Measurements from ENCODE around the gene RICTOR. TPM values are rescaled to one million over a fixed set of nuclear protein-coding genes. Genes with fewer than 3 reads are reported as not detected.
"Not testable (repeated sequence)": the region's sequence is repeated elsewhere in the genome, so short reads cannot be mapped to it uniquely, and the experiment has no call there.

Gene RICTOR
- total RNA-seq, 1 donor from 2014 or later, result 87.3 TPM

DNA sequence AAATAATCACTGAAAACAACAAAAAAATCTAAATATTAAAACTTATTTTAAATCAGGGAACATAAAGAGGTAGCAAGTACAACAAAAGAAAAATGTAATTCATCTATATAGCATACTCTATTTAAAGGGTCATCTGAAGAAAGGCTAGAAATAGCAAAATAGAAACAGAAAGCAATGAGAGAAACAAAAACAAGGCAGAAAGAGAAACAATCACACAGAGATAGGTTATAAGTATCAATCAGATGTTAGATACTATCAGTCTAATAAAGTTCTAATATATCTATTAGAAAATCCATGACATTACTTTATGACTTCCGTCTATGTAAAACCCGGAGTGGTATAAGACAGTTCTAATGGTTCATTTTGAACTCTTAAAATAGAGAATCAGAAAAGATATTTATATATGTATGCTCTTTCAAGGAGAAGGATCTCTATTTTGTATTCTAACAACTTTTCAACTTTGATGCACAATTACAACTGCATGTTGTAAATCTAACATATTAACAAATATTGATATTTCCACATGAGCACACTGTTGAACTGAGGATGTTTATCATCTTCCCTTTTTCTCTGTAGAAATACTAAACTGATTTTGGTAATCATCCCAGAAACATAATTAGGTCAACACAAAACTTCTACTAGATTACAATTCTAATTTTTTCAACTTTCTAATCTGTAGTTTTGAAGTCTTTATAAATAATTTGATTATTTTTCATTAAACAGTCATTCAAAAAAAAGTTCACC lies 15.8 kb downstream of the RICTOR start:
- no peak for DNase-seq

DNA sequence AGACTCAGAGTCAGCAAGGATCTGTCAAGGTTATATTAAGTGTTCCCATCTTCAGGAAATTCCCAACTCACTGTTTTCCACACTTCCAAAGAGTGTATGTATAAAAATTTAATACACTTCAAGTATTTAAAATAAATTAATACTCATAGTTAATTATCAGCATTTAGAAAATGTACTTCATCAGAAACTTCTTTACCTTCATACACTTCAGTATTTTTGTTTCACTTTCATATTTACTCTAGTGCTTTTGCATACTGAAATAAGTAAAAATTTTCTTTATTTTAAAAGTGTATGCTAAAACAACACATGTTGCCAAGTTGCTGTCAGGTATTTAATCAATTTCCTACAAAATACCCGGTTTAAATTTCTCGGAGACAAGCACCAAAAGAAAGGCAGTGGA lies 16.5 kb downstream of the RICTOR start:
- DNase-seq, result no peak

- no peak for DNase-seq
These were observed 18.3 kb downstream of the RICTOR start for GRCh38 chr5:39055768-39056398.

DNA sequence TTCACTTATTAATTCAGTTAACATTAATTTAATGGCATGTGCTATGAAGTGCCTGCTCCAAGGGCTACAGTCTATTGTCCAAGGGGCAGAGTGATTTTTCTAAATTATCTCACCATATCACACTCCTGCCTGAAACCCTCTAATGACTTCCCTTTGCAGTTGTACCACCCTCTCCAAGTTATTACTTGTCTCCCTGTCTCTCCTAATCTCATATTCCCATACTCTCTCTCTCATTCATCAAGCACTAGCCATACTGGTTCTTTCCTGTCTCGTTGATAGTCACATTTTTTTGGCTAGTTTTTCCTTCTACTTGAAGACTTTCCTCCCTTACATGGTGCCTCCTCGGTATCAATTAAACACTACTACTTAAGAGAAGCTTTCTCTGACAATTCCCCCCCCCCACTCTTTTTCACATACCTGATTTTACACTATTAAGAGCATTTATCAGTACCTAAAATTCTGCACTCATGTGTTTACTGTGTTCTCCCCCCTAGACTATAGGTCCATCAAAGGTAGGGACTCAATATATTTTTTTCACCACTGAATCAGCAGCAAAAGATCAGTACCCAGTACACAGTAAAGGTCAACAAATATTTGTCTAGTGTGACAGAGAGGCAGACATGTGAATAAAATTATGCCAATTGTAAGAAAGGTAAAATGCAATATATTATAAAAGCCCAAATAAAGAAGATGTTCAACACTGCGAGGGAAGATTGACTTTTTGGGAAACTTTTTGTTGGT lies 19.0 kb downstream of the RICTOR start:
- no peak for DNase-seq

GRCh38 chr5:39053189-39053588 lies 21.0 kb downstream of the RICTOR start:
- no peak for DNase-seq

GRCh38 chr5:39052141-39052540 lies 22.1 kb downstream of the RICTOR start:
- no peak for DNase-seq

- no peak for DNase-seq
These were observed 24.9 kb downstream of the RICTOR start for GRCh38 chr5:39049315-39049714.

- DNase-seq, result no peak
These were observed 33.3 kb downstream of the RICTOR start for GRCh38 chr5:39040875-39041274.

- not testable (repeated sequence) for DNase-seq
These were observed 39.7 kb downstream of the RICTOR start for GRCh38 chr5:39034493-39034892.

- no peak for DNase-seq
These were observed 43.2 kb downstream of the RICTOR start for GRCh38 chr5:39031041-39031440.

- no peak for DNase-seq
These were observed 48.7 kb downstream of the RICTOR start for GRCh38 chr5:39025456-39025855.

DNA sequence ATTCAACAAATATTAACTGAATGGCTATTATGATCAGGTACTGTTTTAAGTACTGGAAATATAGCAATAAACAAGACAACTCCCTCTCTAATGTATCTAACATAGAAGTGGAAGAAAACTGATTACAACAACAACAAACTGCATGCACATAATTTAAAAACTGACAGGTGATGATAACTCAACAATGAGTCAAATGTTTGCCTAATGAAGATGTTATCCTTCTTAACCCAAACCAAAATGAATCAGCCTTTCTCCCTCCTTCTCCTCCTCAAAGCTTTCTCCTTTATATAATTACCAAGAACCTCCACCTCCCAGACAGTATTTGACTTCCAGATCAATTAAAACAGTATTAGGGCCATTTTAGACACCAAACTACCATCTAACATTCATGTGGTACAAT lies 49.3 kb downstream of the RICTOR start:
- no peak for DNase-seq

DNA sequence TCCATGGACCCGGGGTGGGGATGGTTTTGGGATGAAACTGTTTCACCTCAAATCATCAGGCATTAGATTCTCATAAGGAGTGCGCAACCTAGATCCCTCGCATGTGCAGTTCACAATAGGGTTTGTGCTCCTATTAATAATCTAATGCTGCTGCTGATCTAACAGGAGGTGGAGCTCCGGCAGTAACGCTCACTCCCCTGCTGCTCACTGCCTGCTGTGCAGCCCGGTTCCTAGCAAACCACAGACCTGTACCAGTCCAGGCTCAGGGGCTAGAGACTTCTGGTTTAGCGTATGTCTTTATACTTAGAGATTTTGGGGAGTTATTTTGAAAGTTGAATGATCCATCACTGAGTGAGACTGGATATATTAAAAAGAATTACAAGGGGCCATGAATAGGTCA lies 50.2 kb downstream of the RICTOR start:
- DNase-seq, result no peak

GRCh38 chr5:39023121-39023520 lies 51.1 kb downstream of the RICTOR start:
- no peak for DNase-seq

DNA sequence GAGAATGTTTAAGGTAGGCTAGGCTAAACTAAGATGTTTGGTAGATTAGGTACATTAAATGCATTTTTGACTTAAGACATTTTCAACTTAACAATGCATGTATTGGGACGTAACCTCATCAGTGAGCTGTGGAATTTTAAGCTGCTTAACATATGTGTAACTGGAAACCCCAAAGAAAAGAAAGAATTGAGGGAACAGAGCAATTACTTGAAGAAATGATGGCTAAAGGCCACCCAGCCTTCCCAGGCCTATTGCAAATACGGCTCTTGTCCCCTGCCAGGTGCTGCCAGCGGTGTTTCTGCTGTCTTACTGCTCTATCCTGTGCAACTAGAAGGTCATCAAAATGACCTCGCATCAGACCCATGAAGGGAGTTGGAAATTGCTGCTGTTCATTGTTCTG lies 52.0 kb downstream of the RICTOR start:
- DNase-seq, result no peak

DNA sequence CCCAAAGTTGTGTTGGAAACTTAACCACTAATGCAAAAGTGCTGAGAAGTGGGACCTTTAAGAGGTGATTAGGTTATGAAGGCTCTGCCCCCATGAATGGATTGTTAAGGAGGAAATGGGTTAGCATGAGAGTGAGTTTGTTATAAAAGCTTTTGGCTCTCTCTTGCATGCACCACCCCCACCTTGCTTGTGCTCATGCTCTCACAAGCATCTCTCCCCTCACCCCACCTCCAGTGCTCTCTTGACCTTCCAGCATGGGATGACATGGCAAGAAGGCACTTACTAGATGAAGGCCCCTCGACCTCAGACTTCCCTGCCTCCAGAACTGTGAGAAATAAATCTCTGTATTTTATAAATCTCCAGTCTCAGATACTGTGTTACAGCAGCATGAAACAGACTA lies 52.8 kb downstream of the RICTOR start:
- no peak for DNase-seq

GRCh38 chr5:39020458-39020857 lies 53.7 kb downstream of the RICTOR start:
- DNase-seq, result no peak

- no peak for DNase-seq
These were observed 54.9 kb downstream of the RICTOR start for GRCh38 chr5:39019254-39019653.

- no peak for DNase-seq
These were observed 56.7 kb downstream of the RICTOR start for GRCh38 chr5:39017504-39017903.

GRCh38 chr5:39016587-39017275 lies 57.5 kb downstream of the RICTOR start:
- DNase-seq, result no peak

DNA sequence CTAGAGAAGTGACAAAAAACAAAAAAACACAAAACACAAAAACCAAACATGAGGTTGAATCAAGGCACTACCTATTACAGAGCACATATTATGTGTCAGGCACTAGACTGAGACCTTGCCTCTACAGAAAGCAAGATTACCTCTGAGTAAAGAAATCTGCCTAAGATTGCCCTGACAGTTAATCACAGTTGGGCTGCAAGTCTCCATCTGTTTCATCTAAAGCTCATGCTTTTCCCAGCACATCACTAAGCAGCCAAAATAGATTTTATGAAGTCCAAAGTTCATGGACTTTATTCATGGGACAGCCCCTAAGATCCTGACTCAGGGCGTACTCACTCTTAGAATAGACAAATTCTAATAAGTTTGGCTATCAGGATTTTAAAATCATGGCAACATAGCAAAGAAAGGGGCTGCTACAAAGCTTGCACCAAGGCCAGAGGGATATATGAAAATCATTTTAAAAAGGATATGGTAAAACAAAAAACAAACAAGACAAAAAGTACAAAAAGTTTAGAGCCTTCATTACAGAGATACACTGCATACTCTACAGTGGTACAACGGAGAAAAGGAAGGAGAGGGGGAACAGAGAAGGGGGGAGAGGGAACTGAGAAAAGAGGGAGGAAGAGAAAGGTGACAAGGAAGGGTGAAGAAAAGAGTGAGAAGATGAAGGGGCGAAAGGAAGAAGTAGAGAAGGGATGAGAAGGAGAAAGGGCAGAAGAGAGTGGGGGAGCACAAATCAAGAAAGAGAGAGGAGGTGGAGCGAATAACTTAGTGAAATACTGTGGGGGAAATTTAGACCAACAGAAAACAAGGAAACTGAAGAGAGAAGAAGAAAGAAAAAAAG lies 58.2 kb downstream of the RICTOR start:
- no peak for DNase-seq

DNA sequence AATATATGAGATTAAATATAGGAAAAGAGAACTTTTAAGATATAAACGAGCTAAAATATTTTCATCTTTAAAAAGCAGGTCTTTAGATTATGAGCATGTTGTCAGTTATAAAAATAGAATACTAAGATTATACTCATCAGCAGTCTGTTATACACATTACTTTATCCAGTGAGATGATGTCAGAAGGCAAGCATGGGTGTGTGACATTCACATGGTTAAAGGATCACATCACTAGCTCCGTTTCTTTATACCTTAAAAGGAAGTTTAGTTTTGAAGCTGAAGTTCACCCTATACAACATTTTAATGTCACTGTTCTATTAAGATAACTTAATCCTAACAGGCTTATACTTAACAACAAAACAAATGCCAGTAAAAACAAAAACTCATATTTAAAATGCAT lies 59.6 kb downstream of the RICTOR start:
- DNase-seq, result no peak

Measured in occipital lobe (tissue), 2 donors.